ENCODE data around the gene ZP2.
"Not testable (repeated sequence)": the region's sequence is repeated elsewhere in the genome, so short reads cannot be mapped to it uniquely, and the experiment has no call there.

ZP2 gene

GRCh38 chr16:21211486-21211885 lies at the start of gene ZP2:
TSS of gene ZP2 (minus strand) at chr16:21211574. CDS start at chr16:21211547, 27 bp downstream.
- no peak for DNase-seq

- DNase-seq = no peak
These were observed 45.9 kb upstream of the ZP2 start for GRCh38 chr16:21257284-21257683.

GRCh38 chr16:21256636-21257035 lies 45.3 kb upstream of the ZP2 start:
- no peak for DNase-seq

- no peak for DNase-seq
These were observed 42.1 kb upstream of the ZP2 start for GRCh38 chr16:21253470-21253869.

GRCh38 chr16:21250072-21250923 lies 38.9 kb upstream of the ZP2 start:
- DNase-seq = no peak

- not testable (repeated sequence) for DNase-seq
These were observed 36.8 kb upstream of the ZP2 start for GRCh38 chr16:21248179-21248578.

GRCh38 chr16:21244518-21245215 lies 33.3 kb upstream of the ZP2 start:
- DNase-seq = no peak

- no peak for DNase-seq
These were observed 31.4 kb upstream of the ZP2 start for GRCh38 chr16:21242756-21243155.

- no peak for DNase-seq
These were observed 28.3 kb upstream of the ZP2 start for GRCh38 chr16:21239646-21240045.

GRCh38 chr16:21236831-21237230 lies 25.5 kb upstream of the ZP2 start:
- DNase-seq = no peak

- DNase-seq = no peak
These were observed 23.8 kb upstream of the ZP2 start for GRCh38 chr16:21235199-21235585.

- DNase-seq = no peak
These were observed 22.3 kb upstream of the ZP2 start, which contains the start of gene ANKS4B for GRCh38 chr16:21233521-21234150. TSS of gene ANKS4B (plus strand) at chr16:21233699. CDS start at chr16:21233738, 39 bp downstream.

GRCh38 chr16:21233045-21233520 lies 21.7 kb upstream of the ZP2 start:
- no peak for DNase-seq

- DNase-seq = no peak
These were observed 17.0 kb upstream of the ZP2 start for GRCh38 chr16:21228361-21228872.

GRCh38 chr16:21227866-21228265 lies 16.5 kb upstream of the ZP2 start:
- DNase-seq = no peak

GRCh38 chr16:21226749-21227148 lies 15.4 kb upstream of the ZP2 start:
- DNase-seq = no peak

- DNase-seq = no peak
These were observed 13.4 kb upstream of the ZP2 start for GRCh38 chr16:21224800-21225199.

GRCh38 chr16:21223787-21224186 lies 12.4 kb upstream of the ZP2 start:
- no peak for DNase-seq

GRCh38 chr16:21222495-21223337 lies 11.3 kb upstream of the ZP2 start:
- no peak for DNase-seq

GRCh38 chr16:21219551-21219950 lies 8.2 kb upstream of the ZP2 start:
- no peak for DNase-seq

- DNase-seq = no peak
These were observed 6.8 kb upstream of the ZP2 start for GRCh38 chr16:21218153-21218552.

GRCh38 chr16:21217121-21217520 lies 5.7 kb upstream of the ZP2 start:
- no peak for DNase-seq

Data from GF-D8 (cell line).